K562 (cell line): ENCODE data around the gene JMJD1C. TPM values are rescaled to one million over a fixed set of nuclear protein-coding genes. Genes with fewer than 3 reads are reported as not detected.

Experiments
- ATAC-seq: fragments of 200-7000 bp; cut with Tn5 transposase; 3 replicates; pipeline ENCODE4 v1.9.1; 2020; ENCODE audit warnings: moderate library complexity
- BruUV-seq: library from RNA; stranded (reverse); fragments of 400-500 nt; replicated peaks from 2 replicates; lab custom pipeline; 2021; lab: Mats Ljungman, UMichigan
- CTCF ChIA-PET: fragments of 300-600 bp; formaldehyde crosslinking; extraction: SDS; loops from one replicate; lab custom pipeline; 2021; ENCODE audit warnings: low intra/inter-chr PET ratio; lab: Yijun Ruan, JAX
- POLR2A ChIA-PET: fragments of 300-600, 350-650 bp; sonication (Branson Sonifier 250); formaldehyde crosslinking; extraction: SDS; loops from one replicate; lab custom pipeline; 2021; ENCODE audit warnings: antibody characterized with exemption, inconsistent platforms; lab: Yijun Ruan, JAX
- DNase-seq, 4 experiments: peaks; one replicate each; pipeline versions ENCODE4 v3.0.0 to v3.0.0-alpha.2; 2011 to 2018; ENCODE audit warnings: low spot score in 3 of 4, mixed read lengths in 3 of 4; ENCODE audit errors: extremely low read depth in 1 of 4
- FAIRE-seq: peaks from 2 replicates; lab custom pipeline; 2011; peaks lifted over from hg19 to GRCh38; lab: Jason Lieb, UNC
- H2AFZ ChIP-seq: 2 replicates; pipeline ENCODE4 v1.6.0; 2011; ENCODE audit warnings: low read depth, low read length, control low read depth, inconsistent platforms
- H3K27ac ChIP-seq: fragments of 200-600 bp; 3 replicates; pipeline ENCODE4 v1.8.0; 2011; ENCODE audit warnings: low read depth, mild to moderate bottlenecking, control low read depth, inconsistent platforms, low read length, moderate library complexity, mixed read lengths; ENCODE audit errors: extremely low read depth
- H3K27me3 ChIP-seq, 2 experiments: fragments of 300-600 bp in 1 of 2; 2 replicates in 1 of 2; 3 replicates in 1 of 2; pipeline versions ENCODE4 v1.6.0 to v1.8.0; 2011; ENCODE audit warnings: inconsistent platforms in 2 of 2, low read length in 2 of 2, mild to moderate bottlenecking in 1 of 2, mixed read lengths in 1 of 2, moderate library complexity in 1 of 2; ENCODE audit not compliant: control insufficient read depth in 2 of 2, insufficient read depth in 2 of 2
- H3K36me3 ChIP-seq: fragments of 300-600 bp; 3 replicates; pipeline ENCODE4 v1.8.0; 2011; ENCODE audit warnings: mild to moderate bottlenecking, low read length, inconsistent platforms; ENCODE audit not compliant: control insufficient read depth, insufficient read depth
- H3K4me1 ChIP-seq, 2 experiments: fragments of 200-600 bp in 1 of 2; replicated peaks in 1 of 2; 2 replicates in 1 of 2; 3 replicates in 1 of 2; pipeline versions ENCODE4 v1.5.1 to v1.8.0; 2011; ENCODE audit warnings: inconsistent platforms in 2 of 2, low read length in 2 of 2, mild to moderate bottlenecking in 1 of 2, mixed read lengths in 1 of 2, moderate library complexity in 1 of 2; ENCODE audit not compliant: control insufficient read depth in 2 of 2, insufficient read depth in 2 of 2
- H3K4me2 ChIP-seq: 2 replicates; pipeline ENCODE4 v1.6.1; 2011; ENCODE audit warnings: low read length, control low read depth, inconsistent platforms, mixed read lengths; ENCODE audit not compliant: insufficient read depth
- H3K4me3 ChIP-seq: fragments of 200-600 bp; sonication (generic), shearing (Covaris generic); 2 replicates; pipeline ENCODE4 v1.5.1; 2016; ENCODE audit warnings: control low read depth, inconsistent platforms
- H3K79me2 ChIP-seq: fragments of 200-600 bp; 3 replicates; pipeline ENCODE4 v1.8.0; 2011; ENCODE audit warnings: low read length, inconsistent platforms; ENCODE audit not compliant: control insufficient read depth, insufficient read depth
- H3K9ac ChIP-seq, 2 experiments: 2 replicates each; pipeline versions ENCODE4 v1.6.0 to v1.6.1; 2011; ENCODE audit warnings: low read depth in 2 of 2, low read length in 2 of 2, control low read depth in 1 of 2, inconsistent platforms in 1 of 2, mild to moderate bottlenecking in 1 of 2, mixed read lengths in 1 of 2; ENCODE audit not compliant: insufficient read depth in 1 of 2
- H3K9me1 ChIP-seq: one replicate; pipeline ENCODE4 v1.6.0; 2011; ENCODE audit warnings: inconsistent platforms, mild to moderate bottlenecking, low read length, moderate library complexity; ENCODE audit not compliant: control insufficient read depth, insufficient read depth
- H3K9me3 ChIP-seq: replicated peaks from 2 replicates; pipeline ENCODE4 v1.5.1; 2011; ENCODE audit warnings: low read depth, low read length, inconsistent platforms; ENCODE audit not compliant: control insufficient read depth, insufficient read depth
- H4K20me1 ChIP-seq: replicated peaks from 2 replicates; pipeline ENCODE4 v1.6.1; 2011; ENCODE audit warnings: low read length, inconsistent platforms, mixed read lengths; ENCODE audit not compliant: control insufficient read depth, insufficient read depth
- CEBPB ChIP-seq: fragments of 450-650 bp; IDR thresholded peaks from 2 replicates; pipeline ENCODE4 v1.6.1; 2016; ENCODE audit warnings: missing genetic modification characterization, missing compliant biosample characterization
- CTCF ChIP-seq, 3 experiments: IDR thresholded peaks in 2 of 3; conservative IDR thresholded peaks in 1 of 3; 2 replicates each; pipeline ENCODE4 v1.5.1; 2011 to 2012; ENCODE audit warnings: low read length in 3 of 3, mild to moderate bottlenecking in 3 of 3, control low read depth in 2 of 3, improper control_type of control experiment in 1 of 3, inconsistent platforms in 1 of 3, low read depth in 1 of 3, mixed read lengths in 1 of 3, moderate library complexity in 1 of 3; ENCODE audit not compliant: insufficient read depth in 2 of 3
- HMGXB4 ChIP-seq: sonication (generic); formaldehyde crosslinking; IDR thresholded peaks from 2 replicates; pipeline ENCODE4 v1.8.1; 2023; ENCODE audit warnings: mild to moderate bottlenecking, missing genetic modification reagents
- NBN ChIP-seq: fragments of 450-650 bp; IDR thresholded peaks from 2 replicates; pipeline ENCODE4 v1.6.1; 2016; ENCODE audit warnings: low read depth, mild to moderate bottlenecking
- SMARCA5 ChIP-seq: fragments of 450-650 bp; IDR thresholded peaks from 2 replicates; pipeline ENCODE4 v1.6.1; 2016
- TSC22D4 ChIP-seq: fragments of 450-650 bp; IDR thresholded peaks from 2 replicates; pipeline ENCODE4 v1.6.1; 2016; ENCODE audit warnings: missing genetic modification characterization, missing biosample characterization, control low read depth
- ZBTB49 ChIP-seq: sonication (generic); formaldehyde crosslinking; IDR thresholded peaks from 2 replicates; pipeline ENCODE4 v1.8.0; 2022; ENCODE audit warnings: missing genetic modification reagents, mild to moderate bottlenecking, borderline replicate concordance
- ZKSCAN1 ChIP-seq: fragments of 150-350 bp; IDR thresholded peaks from 2 replicates; pipeline ENCODE4 v1.6.1; 2016; ENCODE audit warnings: low read depth, low read length
- ZNF143 ChIP-seq: sonication (generic); formaldehyde crosslinking; IDR thresholded peaks from 2 replicates; pipeline ENCODE4 v1.9.0; 2022; ENCODE audit warnings: mild to moderate bottlenecking, missing genetic modification reagents
- whole genome bisulfite sequencing: fragments of 100-300 bp; shearing (Covaris generic); methylation state at CpG from one replicate; pipeline ENCODE4 v1.1.6; 2016; ENCODE audit warnings: low coverage, mixed read lengths; ENCODE audit not compliant: insufficient coverage; ENCODE audit errors: missing lambda C conversion rate; 5-methylcytosine and 5-hydroxymethylcytosine counted together
- in situ Hi-C: fragments of 300-500 bp; cut with MboI; formaldehyde crosslinking; loops from 4 replicates; pipeline ENCODE4 v1.15.0; 2018; ENCODE audit warnings: inconsistent platforms, mixed read lengths
- intact Hi-C: fragments of 100-400 bp; cut with micrococcal nuclease; formaldehyde crosslinking; loops from 2 replicates; pipeline ENCODE4 v1.14.2; 2022
- polyA plus RNA-seq, 8 experiments: library from polyadenylated mRNA; depleted of rRNA in 4 of 8; stranded (reverse) in 5 of 8; unstranded in 3 of 8; fragments of >200 nt; fragmentation: Nextera tagmentation in 2 of 8; fragmentation: Illumina TruSeq in 1 of 8; extraction: Ambion mirVana in 2 of 8; extraction: Trizol in 1 of 8; gene quantifications; 2 replicates each; pipeline versions ENCODE4 v1.2.1 to v1.2.3, GENCODE V29; 2011 to 2014; ENCODE audit warnings: inconsistent platforms in 1 of 8, missing spikeins in 1 of 8
- total RNA-seq, 7 experiments: library from RNA; depleted of rRNA in 6 of 7; stranded (reverse); fragments of >200 nt in 6 of 7; fragmentation: Illumina TruSeq in 2 of 7; extraction: Trizol in 2 of 7; gene quantifications; 2 replicates each; pipeline versions ENCODE4 v1.2.1 to v1.2.3, GENCODE V29; 2011 to 2021; ENCODE audit warnings: low replicate concordance in 1 of 7

The JMJD1C gene
- total and polyA plus RNA-seq, 9 of the 15 experiments (the other 6 are each of a cell fraction or from before 2014, with no cell fraction given) = 25.3 to 68.0 (median 47.2) TPM

- Histone ChIP-seq H3K27ac (peak overlapping the region; percentile 63), H3K9me3 (no peaks in the 10 kb centered on the region)
- in situ Hi-C loops = no loop called here
- BruUV-seq = no TSS peak
- TF ChIP-seq HMGXB4 (no peak), CTCF (IDR thresholded peaks at IDR 0.05 in 2 of 3, conservative IDR thresholded peaks at IDR 0.05 in 1 of 3; ENCODE audit: insufficient read depth in 2 of 3, low read depth in 1 of 3, low read length in 3 of 3) (peak in 1 of 3 experiments; percentile 23; a peak in 1 of 6 replicates), ZNF143 (no peak), SMARCA5 (0 out of 2 replicates have a peak, but pooled peaks have one; percentile 12), TSC22D4 (tag) (no peak), ZBTB49 (CRISPR knock-in tag) (no peak), ZKSCAN1 (no peak), NBN (0 out of 2 replicates have a peak, but pooled peaks have one; percentile 26), CEBPB (tag) (peak; percentile 61)
- TF ChIP-seq, all 486 proteins: peak for 4
- H3K9me1 ChIP-seq = no peaks in the 10 kb centered on the region
- intact Hi-C loops = loop anchor here (5.0 kb wide), 1 partner anchor 123 kb away; no protein-coding TSS in a partner anchor
- H3K79me2 ChIP-seq = peaks cover 62% of the 10 kb centered on the region
- peak overlapping the region in 1 of 2 experiments; percentile 45; a peak in 1 of 4 replicates for H3K9ac ChIP-seq
- no peaks in the 10 kb centered on the region for H4K20me1 ChIP-seq
- ChIA-PET POLR2A (interaction anchor here (0.6 to 6.0 kb wide), 11 partner anchors 8 to 273 kb away, joined by 3 to 46 read pairs (median 3); no protein-coding TSS in a partner anchor), CTCF (no interaction called here)
- no peak overlapping the region for H3K4me3 ChIP-seq
- DNase-seq = peak in 1 of 4 experiments; percentile 39
- peak overlapping the region; percentile 69 for H3K4me2 ChIP-seq
- H3K36me3 ChIP-seq = 0 out of 3 replicates have a peak, but pooled peaks cover under 1% of the 10 kb centered on the region
- H2AFZ ChIP-seq = peak overlapping the region; percentile 49
- no peaks in the 10 kb centered on the region for H3K27me3 ChIP-seq
- no peak for FAIRE-seq
- peak; percentile 65 for ATAC-seq
- 25% methylated on average over 3 of the region's 3 CpGs for WGBS
- H3K4me1 ChIP-seq = peaks cover 5 to 22% of the 10 kb centered on the region in 2 experiments; a peak in 4 of 5 replicates
Observed at GRCh38 chr10:63504145-63504881, 38.5 kb upstream of the JMJD1C start.
